Cardiac muscle cell (in vitro differentiated cells and primary cell): Measurements from ENCODE around the gene ZDHHC24. TPM values are rescaled to one million over a fixed set of nuclear protein-coding genes. Genes with fewer than 3 reads are reported as not detected.
A peak's percentile ranks its signal among the peaks of the same experiment; 100 is the strongest.

Experiments
- DNase-seq, 2 donors: peaks; one replicate each; pipeline versions ENCODE4 v3.0.0 to v3.0.0-alpha.2; 2010 to 2017; ENCODE audit warnings: low read depth in 1 of 2, low spot score in 1 of 2
- H3K27ac ChIP-seq: fragments of 200-600 bp; sonication (generic); 2 replicates; pipeline ENCODE4 v1.5.1; 2016
- H3K27me3 ChIP-seq: fragments of 200-600 bp; sonication (generic); 2 replicates; pipeline ENCODE4 v1.6.0; 2016; ENCODE audit warnings: control low read depth
- H3K36me3 ChIP-seq: fragments of 200-600 bp; sonication (generic); 2 replicates; pipeline ENCODE4 v1.5.1; 2016; ENCODE audit warnings: control low read depth
- H3K4me1 ChIP-seq: fragments of 200-600 bp; sonication (generic); 2 replicates; pipeline ENCODE4 v1.8.1; 2017; ENCODE audit warnings: low read depth, mild to moderate bottlenecking, mixed run types
- H3K4me3 ChIP-seq: fragments of 200-600 bp; sonication (generic); 2 replicates; pipeline ENCODE4 v1.5.1; 2016; ENCODE audit warnings: mild to moderate bottlenecking
- H3K9me3 ChIP-seq: fragments of 200-600 bp; sonication (generic); 2 replicates; pipeline ENCODE4 v1.5.1; 2017; ENCODE audit warnings: low read depth, mild to moderate bottlenecking, control low read depth
- CTCF ChIP-seq: IDR thresholded peaks from 2 replicates; pipeline ENCODE4 v1.5.1; 2012; ENCODE audit warnings: low read depth, mild to moderate bottlenecking, low read length
- polyA plus RNA-seq: library from polyadenylated mRNA; unstranded; fragments of >200 nt; fragmentation: Nextera tagmentation; extraction: Ambion mirVana; gene quantifications from 2 replicates; pipeline ENCODE4 v1.2.1, GENCODE V29; 2016
- total RNA-seq: library from RNA; depleted of rRNA; stranded (reverse); fragments of >200 nt; gene quantifications from 2 replicates; pipeline ENCODE4 v1.2.3, GENCODE V29; 2016

Gene ZDHHC24
- total and polyA plus RNA-seq, 2 experiments from 2014 or later = 14.7 to 16.9 TPM

- no peak for TF ChIP-seq CTCF
- Histone ChIP-seq H3K27me3 (no peaks in the 10 kb centered on the region), H3K4me3 (no peak overlapping the region), H3K36me3 (peaks cover 20% of the 10 kb centered on the region), H3K4me1 (peaks cover 16% of the 10 kb centered on the region), H3K9me3 (no peaks in the 10 kb centered on the region), H3K27ac (peak overlapping the region; percentile 85)
- DNase-seq = peak in 1 of 2 donors; percentile 82
Observed at GRCh38 chr11:66523611-66524010, 22.2 kb downstream of the ZDHHC24 start.

- Histone ChIP-seq H3K27ac (peak overlapping the region; percentile 83), H3K4me1 (peaks cover 13% of the 10 kb centered on the region), H3K4me3 (peak overlapping the region; percentile 93), H3K27me3 (no peaks in the 10 kb centered on the region), H3K9me3 (no peaks in the 10 kb centered on the region), H3K36me3 (peaks cover 6% of the 10 kb centered on the region)
- TF ChIP-seq CTCF = no peak
- no peak for DNase-seq
Observed at GRCh38 chr11:66510990-66511339, 34.9 kb downstream of the ZDHHC24 start.

- TF ChIP-seq CTCF = no peak
- peak within 1 kb of the TSS; percentile 83 for H3K27ac ChIP-seq
- H3K36me3 ChIP-seq = peaks cover 6% of the 10 kb centered on the region
- H3K9me3 ChIP-seq = no peaks in the 10 kb centered on the region
- no peaks in the 10 kb centered on the region for H3K27me3 ChIP-seq
- DNase-seq = peak; percentile 84 to 93
- H3K4me1 ChIP-seq = peaks cover 13% of the 10 kb centered on the region
- H3K4me3 ChIP-seq = peak within 1 kb of the TSS; percentile 93
Observed at GRCh38 chr11:66510271-66510989, 35.4 kb downstream of the ZDHHC24 start, which contains the start of gene BBS1. Gene BBS1, plus strand, starts transcription at chr11:66510635. Its CDS starts 25 bp downstream, at chr11:66510660.

- H3K27ac ChIP-seq = peak overlapping the region; percentile 60
- no peak for TF ChIP-seq CTCF
- no peaks in the 10 kb centered on the region for H3K27me3 ChIP-seq
- peak in 1 of 2 donors; percentile 49 for DNase-seq
- H3K4me1 ChIP-seq = peaks cover 13% of the 10 kb centered on the region
- H3K36me3 ChIP-seq = peaks cover 6% of the 10 kb centered on the region
- H3K4me3 ChIP-seq = no peak overlapping the region
- no peaks in the 10 kb centered on the region for H3K9me3 ChIP-seq
Observed at GRCh38 chr11:66509131-66509561, 36.7 kb downstream of the ZDHHC24 start.

GRCh38 chr11:66505276-66505816 is 40.5 kb downstream of the ZDHHC24 start:
- no peak for TF ChIP-seq CTCF
- no peak for DNase-seq
- Histone ChIP-seq H3K36me3 (no peaks in the 10 kb centered on the region), H3K4me3 (no peak overlapping the region), H3K27ac (no peak overlapping the region), H3K9me3 (no peaks in the 10 kb centered on the region), H3K4me1 (peaks cover 13% of the 10 kb centered on the region), H3K27me3 (no peaks in the 10 kb centered on the region)
